GM13976 (cell line): ENCODE data around the gene SCN4A.
"Not testable (repeated sequence)": the region's sequence is repeated elsewhere in the genome, so short reads cannot be mapped to it uniquely, and the experiment has no call there.

Experiments used
- DNase-seq: peaks from one replicate; pipeline ENCODE4 v3.0.0; 2012; ENCODE audit warnings: low spot score
- in situ Hi-C: fragments of 300-500 bp; cut with MboI; formaldehyde crosslinking; loops from one replicate; pipeline ENCODE4 v1.12.0; 2022; ENCODE audit warnings: low sequenced_read_pairs, mixed read lengths, inconsistent platforms; ENCODE audit not compliant: unreplicated experiment
- TF ChIP-seq, protein P1 (sequence below): IDR thresholded peaks from 2 replicates; pipeline ENCODE4 v1.5.1; 2012; ENCODE audit warnings: borderline replicate concordance, mild to moderate bottlenecking; ENCODE audit not compliant: insufficient read depth; ENCODE audit errors: extremely low read depth, missing control alignments, control extremely low read depth

Gene SCN4A

DNA sequence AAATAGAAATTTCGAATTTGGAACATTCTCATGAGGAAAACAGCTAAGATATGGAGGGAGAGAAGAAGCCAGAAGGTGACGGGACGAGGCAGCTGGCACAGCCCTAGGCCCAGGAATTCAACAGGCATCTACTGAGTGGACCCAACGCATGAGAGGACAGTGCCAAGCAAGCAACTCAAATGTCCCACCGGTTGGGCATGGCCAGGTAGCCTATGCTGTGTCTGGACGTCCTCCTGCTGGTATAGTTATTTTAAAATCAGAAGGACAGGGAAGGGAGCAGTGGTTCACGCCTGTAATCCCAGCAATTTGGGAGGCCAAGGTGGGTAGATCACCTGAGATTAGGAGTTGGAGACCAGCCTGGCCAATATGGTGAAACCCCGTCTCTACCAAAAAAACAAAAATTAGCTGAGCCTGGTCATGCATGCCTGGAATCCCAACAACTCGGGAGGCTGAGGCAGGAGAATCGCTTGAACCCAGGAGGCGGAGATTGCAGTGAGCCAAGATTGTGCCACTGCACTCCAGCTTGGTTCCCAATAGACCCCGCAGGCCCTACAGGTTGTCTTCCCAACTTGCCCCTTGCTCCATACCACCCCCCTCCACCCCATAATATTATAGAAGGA, 56.0 kb downstream of the SCN4A start:
- in situ Hi-C loops, result loop anchor here (10.0 to 25.0 kb wide), 3 partner anchors 108 to 371 kb away; partner anchors contain the start of genes ERN1 and ICAM2

DNA sequence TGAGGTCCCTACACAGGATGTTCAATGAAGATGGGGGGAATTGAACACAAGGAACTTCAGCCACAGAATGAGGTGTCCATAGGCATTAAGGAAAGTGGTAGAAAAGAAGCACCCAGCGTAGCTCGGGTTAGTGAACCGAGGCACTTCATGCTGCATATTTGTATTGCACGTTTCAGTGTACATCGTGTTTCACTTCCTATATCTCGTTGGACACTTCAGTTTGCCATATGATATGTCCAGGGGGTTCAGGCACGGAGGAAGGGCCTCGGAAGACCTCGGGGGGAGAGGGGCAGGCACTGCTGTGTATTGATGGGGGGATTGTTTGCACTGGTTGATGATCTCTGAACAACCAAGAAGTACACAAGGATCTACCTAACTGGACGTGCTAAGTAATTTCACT, 57.0 kb downstream of the SCN4A start:
- in situ Hi-C loops, result loop anchor here (10.0 to 25.0 kb wide), 3 partner anchors 109 to 372 kb away; partner anchors contain the start of genes ERN1 and ICAM2
- DNase-seq, result not testable (repeated sequence)

More for the DNA sequence above, 56.0 kb downstream of the SCN4A start:
- DNase-seq, result no peak
- TF ChIP-seq, protein P1, sequence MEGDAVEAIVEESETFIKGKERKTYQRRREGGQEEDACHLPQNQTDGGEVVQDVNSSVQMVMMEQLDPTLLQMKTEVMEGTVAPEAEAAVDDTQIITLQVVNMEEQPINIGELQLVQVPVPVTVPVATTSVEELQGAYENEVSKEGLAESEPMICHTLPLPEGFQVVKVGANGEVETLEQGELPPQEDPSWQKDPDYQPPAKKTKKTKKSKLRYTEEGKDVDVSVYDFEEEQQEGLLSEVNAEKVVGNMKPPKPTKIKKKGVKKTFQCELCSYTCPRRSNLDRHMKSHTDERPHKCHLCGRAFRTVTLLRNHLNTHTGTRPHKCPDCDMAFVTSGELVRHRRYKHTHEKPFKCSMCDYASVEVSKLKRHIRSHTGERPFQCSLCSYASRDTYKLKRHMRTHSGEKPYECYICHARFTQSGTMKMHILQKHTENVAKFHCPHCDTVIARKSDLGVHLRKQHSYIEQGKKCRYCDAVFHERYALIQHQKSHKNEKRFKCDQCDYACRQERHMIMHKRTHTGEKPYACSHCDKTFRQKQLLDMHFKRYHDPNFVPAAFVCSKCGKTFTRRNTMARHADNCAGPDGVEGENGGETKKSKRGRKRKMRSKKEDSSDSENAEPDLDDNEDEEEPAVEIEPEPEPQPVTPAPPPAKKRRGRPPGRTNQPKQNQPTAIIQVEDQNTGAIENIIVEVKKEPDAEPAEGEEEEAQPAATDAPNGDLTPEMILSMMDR, result no peak

DNA sequence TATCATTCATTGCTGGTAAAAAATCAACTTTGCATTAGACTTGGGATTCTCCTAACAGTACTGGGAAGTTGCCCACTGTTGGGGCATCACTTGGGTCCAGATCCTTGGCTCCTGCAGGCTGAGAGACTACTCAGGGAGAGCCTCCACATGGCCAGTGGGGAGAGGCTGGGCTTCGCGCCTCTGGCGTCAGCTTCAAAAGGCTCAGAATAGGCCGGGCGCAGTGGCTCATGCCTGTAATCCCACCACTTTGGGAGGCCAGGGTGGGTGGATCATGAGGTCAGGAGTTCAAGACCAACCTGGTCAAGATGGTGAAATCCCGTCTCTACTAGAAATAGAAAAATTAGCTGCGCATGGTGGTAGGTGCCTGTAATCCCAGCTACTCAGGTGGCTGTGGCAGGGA, 58.2 kb downstream of the SCN4A start:
- in situ Hi-C loops, result loop anchor here (10.0 to 25.0 kb wide), 3 partner anchors 110 to 373 kb away; partner anchors contain the start of genes ERN1 and ICAM2
- TF ChIP-seq, protein P1, result no peak
- no peak for DNase-seq

DNA sequence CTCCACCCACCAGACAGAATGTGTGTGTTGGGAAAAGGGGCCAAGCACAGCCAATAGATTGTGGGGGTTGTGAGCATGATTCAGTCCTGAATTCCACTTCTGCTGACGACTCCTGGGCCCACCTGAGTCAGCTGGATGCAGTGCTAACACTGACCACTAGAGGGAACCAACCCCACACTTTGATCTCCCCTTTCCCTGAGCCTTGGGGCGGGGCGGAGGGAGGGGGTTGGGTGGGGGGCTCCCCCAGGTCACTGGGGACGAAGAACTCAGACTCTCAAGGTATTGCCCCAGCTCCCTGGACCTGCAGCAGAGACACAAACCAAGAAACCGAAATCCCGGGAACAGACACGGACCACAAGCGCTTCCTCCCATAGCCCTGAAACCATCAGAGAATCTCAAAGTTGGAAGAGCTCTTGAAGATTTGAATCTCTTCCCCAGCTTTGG, 61.0 kb downstream of the SCN4A start:
- in situ Hi-C loops, result loop anchor here (10.0 to 25.0 kb wide), 3 partner anchors 113 to 376 kb away; partner anchors contain the start of genes ERN1 and ICAM2
- DNase-seq, result peak; percentile 78
- TF ChIP-seq, protein P1, result peak; percentile 81

DNA sequence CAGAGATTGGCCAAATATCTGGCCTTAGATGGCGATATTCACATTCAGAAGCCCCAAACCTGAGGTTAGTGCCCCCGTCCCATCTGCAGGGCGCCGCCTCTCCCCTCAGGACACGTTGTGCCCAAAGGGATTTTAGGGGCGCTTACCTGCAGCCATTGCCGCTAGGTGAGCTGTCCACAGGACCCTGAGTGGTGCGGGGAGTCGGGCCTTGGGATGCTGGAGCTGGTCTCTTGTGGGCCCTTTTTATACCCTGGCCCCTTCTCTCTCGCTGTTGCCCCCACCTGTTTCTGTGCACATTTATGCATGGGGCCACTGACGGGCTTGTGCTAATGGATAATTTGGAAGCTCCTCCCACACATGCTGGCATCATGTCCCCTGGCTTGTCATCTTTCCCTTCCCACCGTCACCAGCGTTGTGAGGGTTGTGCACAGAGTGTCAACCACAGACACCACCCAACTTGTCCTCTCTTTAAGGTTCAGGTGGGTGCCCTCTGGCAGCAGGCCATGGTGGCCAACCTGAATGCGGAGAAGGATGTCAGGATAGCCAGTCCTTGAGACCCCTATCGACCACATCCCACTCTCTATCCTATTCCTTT, 61.6 kb downstream of the SCN4A start, which contains the start of gene CSHL1:
CSHL1 (minus strand) TSS at position 218 of the 595 bp plus-strand sequence; CDS start at position 156, 62 bp downstream.
- DNase-seq, result no peak
- in situ Hi-C loops, result loop anchor here (10.0 to 25.0 kb wide), 3 partner anchors 114 to 376 kb away; partner anchors contain the start of genes ERN1 and ICAM2
- TF ChIP-seq, protein P1, result peak; percentile 9

DNA sequence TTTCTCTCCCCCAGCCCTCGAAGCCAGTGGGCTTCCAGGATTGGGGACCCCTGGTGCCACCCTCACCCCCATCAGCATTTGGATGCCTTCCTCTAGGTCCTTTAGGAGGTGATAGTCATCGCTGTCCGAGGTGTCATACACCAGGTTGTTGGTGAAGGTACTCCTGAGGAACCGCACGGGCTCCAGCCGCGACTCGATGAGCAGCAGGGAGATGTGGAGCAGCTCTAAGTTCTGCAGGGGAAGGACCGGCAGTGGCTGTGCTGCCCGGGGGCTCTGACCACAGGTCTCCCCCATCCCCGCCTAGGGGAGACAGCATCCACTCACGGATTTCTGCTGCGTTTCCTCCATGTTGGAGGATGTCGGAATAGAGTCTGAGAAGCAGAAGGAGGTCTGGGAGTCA, 62.6 kb downstream of the SCN4A start:
- TF ChIP-seq, protein P1, result no peak
- in situ Hi-C loops, result loop anchor here (10.0 to 25.0 kb wide), 3 partner anchors 115 to 377 kb away; partner anchors contain the start of genes ERN1 and ICAM2
- DNase-seq, result no peak

DNA sequence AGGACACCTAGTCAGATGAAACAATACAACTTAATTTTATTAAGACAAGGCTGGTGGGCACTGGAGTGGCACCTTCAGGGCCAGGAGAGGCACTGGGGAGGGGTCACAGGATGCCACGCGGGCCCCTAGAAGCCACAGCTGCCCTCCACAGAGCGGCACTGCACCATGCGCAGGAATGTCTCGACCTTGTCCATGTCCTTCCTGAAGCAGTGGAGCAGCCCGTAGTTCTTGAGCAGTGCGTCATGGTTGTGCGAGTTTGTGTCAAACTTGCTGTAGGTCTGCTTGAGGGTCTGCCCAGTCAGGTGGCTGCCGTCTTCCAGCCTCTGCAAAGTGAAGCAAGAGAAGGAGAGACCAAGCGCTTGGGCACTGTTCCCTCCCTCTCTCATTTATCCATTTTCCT, 63.1 kb downstream of the SCN4A start:
- not testable (repeated sequence) for DNase-seq
- in situ Hi-C loops, result loop anchor here (25.0 kb wide), 1 partner anchor 378 kb away; no protein-coding TSS in a partner anchor

DNA sequence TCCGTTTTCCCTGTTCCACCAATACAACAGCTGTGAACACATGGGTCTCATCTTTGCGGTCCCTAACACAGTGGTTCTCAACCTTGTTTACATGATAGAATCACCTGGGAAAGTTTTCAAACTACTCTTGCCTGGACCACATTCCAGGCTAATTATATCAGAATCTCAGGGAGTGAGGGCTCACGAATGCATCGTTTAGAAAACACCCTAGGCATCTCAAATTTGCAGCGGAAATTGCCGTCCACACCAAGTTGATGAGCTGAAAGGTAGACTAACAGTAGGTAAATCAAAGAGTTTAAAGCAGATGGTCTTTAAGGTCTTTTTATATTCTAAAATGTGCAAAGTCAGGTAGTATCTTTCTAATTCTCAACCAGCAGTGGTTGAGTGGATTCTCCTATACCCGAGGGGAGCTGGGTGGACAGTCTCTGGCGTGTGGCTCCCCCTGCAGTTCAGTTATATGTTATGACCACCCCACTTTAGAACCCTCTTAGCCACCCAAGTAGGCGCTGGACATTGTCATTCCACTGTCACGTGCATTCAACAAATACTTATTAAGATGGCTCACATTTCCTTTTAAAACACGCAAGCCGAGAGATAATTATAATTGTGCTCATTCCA, 65.4 kb downstream of the SCN4A start:
- DNase-seq, result not testable (repeated sequence)
- in situ Hi-C loops, result loop anchor here (25.0 kb wide), 1 partner anchor 380 kb away; no protein-coding TSS in a partner anchor

DNA sequence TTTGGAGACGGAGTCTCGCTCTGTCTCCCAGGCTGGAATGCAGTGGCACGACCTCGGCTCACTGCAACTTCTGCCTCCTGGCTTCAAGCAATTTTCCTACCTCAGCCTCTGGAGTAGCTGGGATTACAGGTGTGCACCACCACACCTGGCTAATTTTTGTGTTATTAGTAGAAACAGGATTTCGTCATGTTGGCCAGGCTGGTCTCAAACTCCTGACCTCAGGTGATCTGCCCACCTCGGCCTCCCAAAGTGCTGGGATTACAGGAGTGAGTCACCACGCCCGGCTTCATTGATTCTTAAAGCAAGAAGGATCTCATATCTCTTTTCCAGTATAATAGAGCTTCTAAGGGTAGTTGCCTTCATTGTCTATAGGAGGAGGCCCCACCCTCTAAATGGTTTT, 67.9 kb downstream of the SCN4A start:
- DNase-seq, result not testable (repeated sequence)
- in situ Hi-C loops, result loop anchor here (25.0 kb wide), 1 partner anchor 383 kb away; no protein-coding TSS in a partner anchor

DNA sequence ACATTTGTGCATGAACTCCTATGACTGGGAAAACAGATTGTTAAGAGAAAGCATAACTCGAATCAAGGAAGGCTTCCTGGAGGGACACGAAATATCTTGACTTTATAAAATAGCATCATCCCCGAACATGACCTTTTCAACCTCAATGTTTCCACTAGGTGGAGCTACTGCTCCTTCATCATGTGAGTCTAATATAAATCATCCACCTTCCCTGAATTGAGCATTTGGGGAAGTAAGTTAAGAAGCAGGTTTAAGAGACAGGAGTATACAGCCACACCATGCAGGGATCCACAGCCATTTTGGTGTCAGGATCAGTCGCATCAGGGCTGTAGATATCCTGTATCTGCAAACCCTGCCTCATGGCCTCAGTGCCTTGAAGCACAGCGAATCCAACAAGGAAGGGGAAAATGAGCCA, 68.9 kb downstream of the SCN4A start:
- DNase-seq, result not testable (repeated sequence)
- in situ Hi-C loops, result loop anchor here (25.0 kb wide), 1 partner anchor 384 kb away; no protein-coding TSS in a partner anchor

DNA sequence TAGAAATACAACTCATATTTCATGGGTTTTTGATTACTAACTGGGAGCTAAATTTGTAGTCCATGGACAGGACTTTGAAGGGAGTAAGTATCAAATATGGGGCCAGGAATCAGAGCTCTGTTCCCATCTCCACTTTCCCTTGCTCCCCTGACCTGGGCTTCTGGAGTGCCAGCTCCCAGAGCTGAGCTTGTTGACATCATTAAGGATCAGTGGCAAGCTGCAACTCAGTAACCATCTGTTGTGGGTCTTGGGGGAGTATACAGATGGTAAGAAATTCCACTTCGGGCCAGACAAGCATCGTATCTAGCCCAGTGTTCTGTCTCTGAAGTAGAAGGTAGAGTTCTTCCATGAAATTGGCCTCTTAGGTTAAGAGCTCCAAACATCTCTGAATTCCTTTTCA, 70.7 kb downstream of the SCN4A start:
- in situ Hi-C loops, result loop anchor here (25.0 kb wide), 1 partner anchor 385 kb away; no protein-coding TSS in a partner anchor
- not testable (repeated sequence) for DNase-seq
